HepG2 (cell line): Measurements from ENCODE around the gene MAP2K6. TPM values are rescaled to one million over a fixed set of nuclear protein-coding genes. Genes with fewer than 3 reads are reported as not detected.

Source experiments
- ADNP ChIP-seq: sonication (generic); formaldehyde crosslinking; IDR thresholded peaks from 2 replicates; pipeline ENCODE4 v1.4.0; 2020; ENCODE audit warnings: missing genetic modification reagents
- DNMT3B ChIP-seq: conservative IDR thresholded peaks from 2 replicates; pipeline ENCODE4 v1.6.1; 2016; ENCODE audit warnings: missing biosample characterization, control low read depth
- DPF2 ChIP-seq: sonication (generic); formaldehyde crosslinking; IDR thresholded peaks from 2 replicates; pipeline ENCODE4 v1.4.0; 2020; ENCODE audit warnings: mild to moderate bottlenecking, low read depth, missing genetic modification reagents, borderline replicate concordance
- GZF1 ChIP-seq: sonication (generic); formaldehyde crosslinking; IDR thresholded peaks from 2 replicates; pipeline ENCODE4 v1.5.1; 2020; ENCODE audit warnings: mild to moderate bottlenecking, missing genetic modification reagents
- ISL2 ChIP-seq: sonication (generic); formaldehyde crosslinking; IDR thresholded peaks from 2 replicates; pipeline ENCODE4 v1.5.0; 2020; ENCODE audit warnings: missing genetic modification reagents
- JUNB ChIP-seq: sonication (generic); formaldehyde crosslinking; IDR thresholded peaks from 2 replicates; pipeline ENCODE4 v1.8.0; 2022; ENCODE audit warnings: missing genetic modification reagents, mild to moderate bottlenecking, borderline replicate concordance
- NFKBIZ ChIP-seq: IDR thresholded peaks from 2 replicates; pipeline ENCODE4 v1.6.1; 2018; ENCODE audit warnings: missing genetic modification reagents, missing compliant biosample characterization
- POLR2AphosphoS2 ChIP-seq: IDR thresholded peaks from 2 replicates; pipeline ENCODE4 v1.6.1; 2011; ENCODE audit warnings: low read depth, low read length, improper control_type of control experiment
- ZBTB38 ChIP-seq: sonication (generic); formaldehyde crosslinking; IDR thresholded peaks from 2 replicates; pipeline ENCODE4 v1.5.1; 2020; ENCODE audit warnings: mild to moderate bottlenecking, missing genetic modification reagents
- ZBTB8A ChIP-seq: sonication (generic); formaldehyde crosslinking; IDR thresholded peaks from 2 replicates; pipeline ENCODE4 v1.4.0; 2020; ENCODE audit warnings: mild to moderate bottlenecking, low read depth, missing genetic modification reagents, borderline replicate concordance
- ZNF143 ChIP-seq: sonication (generic); formaldehyde crosslinking; IDR thresholded peaks from 2 replicates; pipeline ENCODE4 v1.4.0; 2020; ENCODE audit warnings: missing genetic modification reagents
- ZNF331 ChIP-seq: sonication (generic); formaldehyde crosslinking; IDR thresholded peaks from 2 replicates; pipeline ENCODE4 v1.4.0; 2020; ENCODE audit warnings: missing genetic modification reagents
- ZNF343 ChIP-seq: sonication (generic); formaldehyde crosslinking; IDR thresholded peaks from 2 replicates; pipeline ENCODE4 v1.4.0; 2020; ENCODE audit warnings: mild to moderate bottlenecking, missing genetic modification reagents
- ZNF484 ChIP-seq: sonication (generic); formaldehyde crosslinking; IDR thresholded peaks from 2 replicates; pipeline ENCODE4 v1.5.1; 2020; ENCODE audit warnings: mild to moderate bottlenecking, low read depth, missing genetic modification reagents, borderline replicate concordance
- ZNF709 ChIP-seq: sonication (generic); formaldehyde crosslinking; IDR thresholded peaks from 2 replicates; pipeline ENCODE4 v1.5.0; 2020; ENCODE audit warnings: mild to moderate bottlenecking, missing genetic modification reagents
- ZSCAN22 ChIP-seq: sonication (generic); formaldehyde crosslinking; IDR thresholded peaks from 2 replicates; pipeline ENCODE4 v1.4.0; 2020; ENCODE audit warnings: mild to moderate bottlenecking, missing genetic modification reagents
- polyA plus RNA-seq, 8 experiments: library from polyadenylated mRNA; depleted of rRNA in 3 of 8; stranded (reverse) in 7 of 8; unstranded in 1 of 8; fragments of >200 nt; fragmentation: Illumina TruSeq in 4 of 8; extraction: Trizol in 4 of 8; gene quantifications; 2 replicates each; pipeline versions ENCODE4 v1.2.1 to v1.2.3, GENCODE V29; 2011 to 2016; ENCODE audit warnings: low read depth in 4 of 8, missing spikeins in 1 of 8, mixed read lengths in 1 of 8; ENCODE audit not compliant: insufficient read depth in 1 of 8
- total RNA-seq, 5 experiments: library from RNA; depleted of rRNA; stranded (reverse); fragments of >200 nt; fragmentation: Illumina TruSeq; extraction: Trizol; gene quantifications; 2 replicates each; pipeline ENCODE4 v1.2.3, GENCODE V29; 2016; ENCODE audit warnings: low read depth in 1 of 5
- TF ChIP-seq, protein P1 (sequence below), 2 experiments: sonication (generic) in 1 of 2; formaldehyde crosslinking in 1 of 2; IDR thresholded peaks; 2 replicates each; pipeline versions ENCODE4 v1.5.1 to v1.6.1; 2011 to 2020; ENCODE audit warnings: borderline replicate concordance in 1 of 2, low read depth in 1 of 2, low read length in 1 of 2, mild to moderate bottlenecking in 1 of 2, missing genetic modification reagents in 1 of 2, moderate library complexity in 1 of 2
- TF ChIP-seq, protein P2 (sequence below): sonication (generic); formaldehyde crosslinking; IDR thresholded peaks from 2 replicates; pipeline ENCODE4 v1.4.0; 2020; ENCODE audit warnings: missing genetic modification reagents
- TF ChIP-seq, protein P3 (sequence below): fragments of 450-650 bp; IDR thresholded peaks from 2 replicates; pipeline ENCODE4 v1.6.1; 2017

MAP2K6 gene
- total and polyA plus RNA-seq, 2 of the 13 experiments (the other 11 are each of a cell fraction or from before 2014, with no cell fraction given), result 5.1 to 33.6 TPM

DNA sequence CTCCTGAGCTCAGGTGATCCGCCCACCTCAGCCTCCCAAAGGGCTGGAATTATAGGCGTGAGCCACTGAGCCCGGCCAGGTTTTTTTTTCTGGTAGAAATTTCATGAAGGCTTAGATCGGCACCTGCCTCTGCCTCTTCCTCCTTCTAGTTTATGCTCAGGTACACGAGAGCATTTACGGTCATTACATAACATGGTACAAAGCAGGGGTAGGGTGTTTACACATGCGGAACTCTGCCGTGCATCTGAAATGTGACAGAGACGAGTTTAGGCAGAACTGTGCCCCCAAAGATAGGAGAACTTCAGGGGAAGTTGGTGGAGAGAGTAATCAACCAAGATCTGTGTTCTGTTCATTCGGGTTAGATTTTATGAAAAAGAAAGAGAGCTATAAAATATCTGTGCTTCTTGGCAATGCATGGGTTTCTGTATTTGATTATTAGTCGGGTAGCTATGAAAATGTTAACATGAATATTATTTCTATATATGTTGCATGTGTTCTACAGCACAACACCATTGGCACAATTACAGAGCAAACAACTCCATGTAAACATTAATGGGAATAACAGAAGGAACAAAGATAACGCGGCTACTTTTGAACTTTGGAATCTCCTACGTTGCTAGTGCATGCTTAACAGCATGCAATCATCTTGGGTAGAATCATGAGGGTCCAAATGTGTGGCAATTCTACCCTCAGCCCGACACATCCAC lies 23.5 kb upstream of the MAP2K6 start (continued):
- TF ChIP-seq JUNB (CRISPR knock-in tag), result no peak
- no peak for TF ChIP-seq ADNP
- TF ChIP-seq ZNF343, result no peak
- no peak for TF ChIP-seq ZBTB8A (CRISPR knock-in tag)
- TF ChIP-seq ZNF143 (CRISPR knock-in tag), result no peak
- no peak for TF ChIP-seq DPF2 (CRISPR knock-in tag)
- TF ChIP-seq ZNF709 (CRISPR knock-in tag), result no peak
- TF ChIP-seq ZNF331 (CRISPR knock-in tag), result 0 out of 2 replicates have a peak, but pooled peaks have one; percentile 63
- no peak for TF ChIP-seq GZF1
- no peak for TF ChIP-seq POLR2AphosphoS2
- TF ChIP-seq DNMT3B (CRISPR knock-in tag), result no peak
- TF ChIP-seq, protein P1, sequence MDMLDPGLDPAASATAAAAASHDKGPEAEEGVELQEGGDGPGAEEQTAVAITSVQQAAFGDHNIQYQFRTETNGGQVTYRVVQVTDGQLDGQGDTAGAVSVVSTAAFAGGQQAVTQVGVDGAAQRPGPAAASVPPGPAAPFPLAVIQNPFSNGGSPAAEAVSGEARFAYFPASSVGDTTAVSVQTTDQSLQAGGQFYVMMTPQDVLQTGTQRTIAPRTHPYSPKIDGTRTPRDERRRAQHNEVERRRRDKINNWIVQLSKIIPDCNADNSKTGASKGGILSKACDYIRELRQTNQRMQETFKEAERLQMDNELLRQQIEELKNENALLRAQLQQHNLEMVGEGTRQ (IDR thresholded peaks at IDR 0.05; ENCODE audit: low read depth, low read length), result no peak
- TF ChIP-seq, protein P1 (CRISPR knock-in tag; IDR thresholded peaks at IDR 0.05; ENCODE audit: borderline replicate concordance), result no peak
- no peak for TF ChIP-seq ZNF484 (CRISPR knock-in tag)
- TF ChIP-seq NFKBIZ, result 0 out of 2 replicates have a peak, but pooled peaks have one; percentile 45
- no peak for TF ChIP-seq ZSCAN22 (CRISPR knock-in tag)
- TF ChIP-seq, protein P2, sequence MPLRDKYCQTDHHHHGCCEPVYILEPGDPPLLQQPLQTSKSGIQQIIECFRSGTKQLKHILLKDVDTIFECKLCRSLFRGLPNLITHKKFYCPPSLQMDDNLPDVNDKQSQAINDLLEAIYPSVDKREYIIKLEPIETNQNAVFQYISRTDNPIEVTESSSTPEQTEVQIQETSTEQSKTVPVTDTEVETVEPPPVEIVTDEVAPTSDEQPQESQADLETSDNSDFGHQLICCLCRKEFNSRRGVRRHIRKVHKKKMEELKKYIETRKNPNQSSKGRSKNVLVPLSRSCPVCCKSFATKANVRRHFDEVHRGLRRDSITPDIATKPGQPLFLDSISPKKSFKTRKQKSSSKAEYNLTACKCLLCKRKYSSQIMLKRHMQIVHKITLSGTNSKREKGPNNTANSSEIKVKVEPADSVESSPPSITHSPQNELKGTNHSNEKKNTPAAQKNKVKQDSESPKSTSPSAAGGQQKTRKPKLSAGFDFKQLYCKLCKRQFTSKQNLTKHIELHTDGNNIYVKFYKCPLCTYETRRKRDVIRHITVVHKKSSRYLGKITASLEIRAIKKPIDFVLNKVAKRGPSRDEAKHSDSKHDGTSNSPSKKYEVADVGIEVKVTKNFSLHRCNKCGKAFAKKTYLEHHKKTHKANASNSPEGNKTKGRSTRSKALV (CRISPR knock-in tag), result no peak
- TF ChIP-seq, protein P3, sequence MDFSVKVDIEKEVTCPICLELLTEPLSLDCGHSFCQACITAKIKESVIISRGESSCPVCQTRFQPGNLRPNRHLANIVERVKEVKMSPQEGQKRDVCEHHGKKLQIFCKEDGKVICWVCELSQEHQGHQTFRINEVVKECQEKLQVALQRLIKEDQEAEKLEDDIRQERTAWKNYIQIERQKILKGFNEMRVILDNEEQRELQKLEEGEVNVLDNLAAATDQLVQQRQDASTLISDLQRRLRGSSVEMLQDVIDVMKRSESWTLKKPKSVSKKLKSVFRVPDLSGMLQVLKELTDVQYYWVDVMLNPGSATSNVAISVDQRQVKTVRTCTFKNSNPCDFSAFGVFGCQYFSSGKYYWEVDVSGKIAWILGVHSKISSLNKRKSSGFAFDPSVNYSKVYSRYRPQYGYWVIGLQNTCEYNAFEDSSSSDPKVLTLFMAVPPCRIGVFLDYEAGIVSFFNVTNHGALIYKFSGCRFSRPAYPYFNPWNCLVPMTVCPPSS, result no peak
- no peak for TF ChIP-seq ISL2 (CRISPR knock-in tag)
- no peak for TF ChIP-seq ZBTB38 (CRISPR knock-in tag)
